ENCODE measurements around the gene SYPL2.

Gene SYPL2

GRCh38 chr1:109516872-109517271 is 50.5 kb downstream of the SYPL2 start:
- DNase-seq (ENCODE audit: low read depth in 3 of 3): no peak

- DNase-seq (ENCODE audit: low read depth in 3 of 3): no peak
These were observed 51.0 kb downstream of the SYPL2 start for GRCh38 chr1:109517337-109517736.

- DNase-seq (ENCODE audit: low read depth in 3 of 3): no peak
These were observed 54.9 kb downstream of the SYPL2 start for GRCh38 chr1:109521002-109521951.

- DNase-seq (ENCODE audit: low read depth in 3 of 3): no peak
These were observed 55.7 kb downstream of the SYPL2 start for GRCh38 chr1:109522026-109522425.

GRCh38 chr1:109523706-109524105 is 57.4 kb downstream of the SYPL2 start:
- no peak for DNase-seq (ENCODE audit: low read depth in 3 of 3)

- no peak for DNase-seq (ENCODE audit: low read depth in 3 of 3)
These were observed 60.9 kb downstream of the SYPL2 start for GRCh38 chr1:109527098-109527811.

- DNase-seq (ENCODE audit: low read depth in 3 of 3): no peak
These were observed 61.7 kb downstream of the SYPL2 start for GRCh38 chr1:109527846-109528695.

- DNase-seq (ENCODE audit: low read depth in 3 of 3): no peak
These were observed 62.4 kb downstream of the SYPL2 start for GRCh38 chr1:109528712-109529111.

GRCh38 chr1:109529881-109530456 is 63.6 kb downstream of the SYPL2 start:
- no peak for DNase-seq (ENCODE audit: low read depth in 3 of 3)

GRCh38 chr1:109530457-109531087 is 64.2 kb downstream of the SYPL2 start:
- DNase-seq (ENCODE audit: low read depth in 3 of 3): no peak

GRCh38 chr1:109531380-109531779 is 65.0 kb downstream of the SYPL2 start:
- DNase-seq (ENCODE audit: low read depth in 3 of 3): no peak

Data from stimulated activated CD4-positive, alpha-beta T cell treated with anti-CD3 and anti-CD28 coated beads, TNF-alpha, amount 100 ng/mL, for 24 hours (primary cell).